Urothelium cell line (cell line): Measurements from ENCODE around the gene TMEM88.
"Not testable (repeated sequence)": the region's sequence is repeated elsewhere in the genome, so short reads cannot be mapped to it uniquely, and the experiment has no call there.

Source experiments
- DNase-seq: peaks from one replicate; pipeline ENCODE4 v3.0.0; 2011; ENCODE audit warnings: low spot score, mixed read lengths
- FAIRE-seq: peaks from 2 replicates; lab custom pipeline; 2011; peaks lifted over from hg19 to GRCh38; lab: Jason Lieb, UNC

The TMEM88 gene

GRCh38 chr17:7854851-7855659 is at the start of gene TMEM88:
Gene TMEM88, plus strand, starts transcription at chr17:7855066. Its CDS starts 9 bp downstream, at chr17:7855075.
- FAIRE-seq (no peak), DNase-seq (no peak)

- no peak for FAIRE-seq
- no peak for DNase-seq
These were observed 48.3 kb upstream of the TMEM88 start for GRCh38 chr17:7806587-7806986.

GRCh38 chr17:7807206-7807605 is 47.7 kb upstream of the TMEM88 start:
- FAIRE-seq, result no peak
- DNase-seq, result no peak

GRCh38 chr17:7809086-7809790 is 45.6 kb upstream of the TMEM88 start:
- FAIRE-seq (no peak), DNase-seq (no peak)

- FAIRE-seq, DNase-seq: not testable (repeated sequence)
These were observed 45.0 kb upstream of the TMEM88 start for GRCh38 chr17:7809791-7810343.

- no peak for FAIRE-seq
- no peak for DNase-seq
These were observed 43.6 kb upstream of the TMEM88 start for GRCh38 chr17:7811251-7811650.

- FAIRE-seq (no peak), DNase-seq (no peak)
These were observed 39.9 kb upstream of the TMEM88 start for GRCh38 chr17:7814969-7815368.

GRCh38 chr17:7816926-7817642 is 37.8 kb upstream of the TMEM88 start:
- no peak for FAIRE-seq
- no peak for DNase-seq

GRCh38 chr17:7817643-7817964 is 37.3 kb upstream of the TMEM88 start:
- FAIRE-seq, result no peak
- no peak for DNase-seq

- FAIRE-seq (no peak), DNase-seq (no peak)
These were observed 36.8 kb upstream of the TMEM88 start for GRCh38 chr17:7818026-7818425.

GRCh38 chr17:7818746-7819645 is 35.9 kb upstream of the TMEM88 start:
- no peak for FAIRE-seq
- no peak for DNase-seq

GRCh38 chr17:7820231-7820630 is 34.6 kb upstream of the TMEM88 start:
- DNase-seq, result no peak
- FAIRE-seq, result no peak

GRCh38 chr17:7822126-7822525 is 32.7 kb upstream of the TMEM88 start:
- DNase-seq (no peak), FAIRE-seq (no peak)

- FAIRE-seq, result no peak
- DNase-seq, result no peak
These were observed 31.3 kb upstream of the TMEM88 start for GRCh38 chr17:7823581-7824001.

- DNase-seq, result no peak
- no peak for FAIRE-seq
These were observed 30.6 kb upstream of the TMEM88 start for GRCh38 chr17:7824021-7824924.

GRCh38 chr17:7825206-7825990 is 29.5 kb upstream of the TMEM88 start:
- FAIRE-seq (no peak), DNase-seq (no peak)

GRCh38 chr17:7830616-7831015 is 24.2 kb upstream of the TMEM88 start:
- no peak for DNase-seq
- FAIRE-seq, result no peak

- DNase-seq (no peak), FAIRE-seq (no peak)
These were observed 23.6 kb upstream of the TMEM88 start for GRCh38 chr17:7831233-7831632.

- DNase-seq (no peak), FAIRE-seq (no peak)
These were observed 22.4 kb upstream of the TMEM88 start for GRCh38 chr17:7832431-7832830.
